HepG2 (cell line): ENCODE data around the gene LRP1B. TPM values are rescaled to one million over a fixed set of nuclear protein-coding genes. Genes with fewer than 3 reads are reported as not detected.

Experiments
- ATAC-seq: fragments of 200-7000 bp; cut with Tn5 transposase; 3 replicates; pipeline ENCODE4 v1.9.1; 2020; ENCODE audit warnings: mild to moderate bottlenecking, moderate library complexity
- BruUV-seq: library from RNA; stranded (reverse); fragments of 400-500 nt; replicated peaks from 2 replicates; lab custom pipeline; 2021; lab: Mats Ljungman, UMichigan
- CTCF ChIA-PET: fragments of 300-600 bp; formaldehyde crosslinking; extraction: SDS; loops from one replicate; lab custom pipeline; 2021; ENCODE audit warnings: low total read pairs, inconsistent platforms, low intra/inter-chr PET ratio; lab: Yijun Ruan, JAX
- POLR2A ChIA-PET: fragments of 350-600 bp; sonication (Branson Sonifier 250); formaldehyde crosslinking; loops from one replicate; lab custom pipeline; 2020; ENCODE audit warnings: antibody characterized with exemption, inconsistent platforms; lab: Yijun Ruan, JAX
- DNase-seq: peaks from one replicate; pipeline ENCODE4 v3.0.0-alpha.2; 2015; ENCODE audit warnings: low spot score
- FAIRE-seq: peaks from 3 replicates; lab custom pipeline; 2011; peaks lifted over from hg19 to GRCh38; lab: Jason Lieb, UNC
- H2AFZ ChIP-seq: one replicate; pipeline ENCODE4 v1.6.1; 2011; ENCODE audit warnings: low read length, inconsistent platforms
- H3K27ac ChIP-seq: fragments of 300-600 bp; 3 replicates; pipeline ENCODE4 v1.8.0; 2011; ENCODE audit warnings: mixed run types, mild to moderate bottlenecking, mixed read lengths, low read length, inconsistent platforms; ENCODE audit not compliant: insufficient read depth; ENCODE audit errors: extremely low read length
- H3K27me3 ChIP-seq, 2 experiments: fragments of 200-600 bp in 1 of 2; 2 replicates in 1 of 2; 3 replicates in 1 of 2; pipeline versions ENCODE4 v1.6.0 to v1.8.0; 2011; ENCODE audit warnings: low read length in 2 of 2, mild to moderate bottlenecking in 2 of 2, moderate library complexity in 2 of 2, inconsistent platforms in 1 of 2; ENCODE audit not compliant: insufficient read depth in 2 of 2, control insufficient read depth in 1 of 2
- H3K36me3 ChIP-seq, 2 experiments: fragments of 200-600 bp in 1 of 2; replicated peaks in 1 of 2; 2 replicates in 1 of 2; 3 replicates in 1 of 2; pipeline versions ENCODE4 v1.5.1 to v1.8.0; 2011; ENCODE audit warnings: low read length in 2 of 2, inconsistent platforms in 1 of 2; ENCODE audit not compliant: insufficient read depth in 2 of 2, control insufficient read depth in 1 of 2
- H3K4me1 ChIP-seq: 2 replicates; pipeline ENCODE4 v1.5.1; 2012; ENCODE audit warnings: low read length, inconsistent platforms; ENCODE audit not compliant: insufficient read depth
- H3K4me2 ChIP-seq: 2 replicates; pipeline ENCODE4 v1.6.0; 2011; ENCODE audit warnings: low read depth, low read length, inconsistent platforms
- H3K4me3 ChIP-seq, 3 experiments: fragments of 200-600 bp in 1 of 3; sonication (generic), shearing (Covaris generic) in 1 of 3; replicated peaks in 1 of 3; 2 replicates each; pipeline ENCODE4 v1.5.1; 2011 to 2016; ENCODE audit warnings: low read length in 3 of 3, inconsistent platforms in 2 of 3, low read depth in 2 of 3, mild to moderate bottlenecking in 2 of 3, control low read depth in 1 of 3, mixed read lengths in 1 of 3; ENCODE audit not compliant: insufficient read depth in 1 of 3
- H3K79me2 ChIP-seq: one replicate; pipeline ENCODE4 v1.6.1; 2011; ENCODE audit warnings: low read length, inconsistent platforms; ENCODE audit not compliant: insufficient read depth
- H3K9ac ChIP-seq: 2 replicates; pipeline ENCODE4 v1.6.0; 2011; ENCODE audit warnings: mild to moderate bottlenecking, low read depth, low read length, inconsistent platforms; ENCODE audit not compliant: insufficient read depth
- H3K9me3 ChIP-seq: 2 replicates; pipeline ENCODE4 v1.5.1; 2012; ENCODE audit warnings: mild to moderate bottlenecking, low read length
- H4K20me1 ChIP-seq: 2 replicates; pipeline ENCODE4 v1.6.0; 2011; ENCODE audit warnings: inconsistent platforms, mild to moderate bottlenecking, low read length, moderate library complexity; ENCODE audit not compliant: insufficient read depth
- RXRA ChIP-seq: sonication (generic); formaldehyde crosslinking; IDR thresholded peaks from 2 replicates; pipeline ENCODE4 v1.5.1; 2020; ENCODE audit warnings: missing genetic modification reagents
- ZNF816 ChIP-seq: sonication (generic); formaldehyde crosslinking; IDR thresholded peaks from 2 replicates; pipeline ENCODE4 v1.8.0; 2022; ENCODE audit warnings: missing genetic modification reagents, mild to moderate bottlenecking, borderline replicate concordance
- whole genome bisulfite sequencing: methylation state at CpG from one replicate; pipeline ENCODE4 v1.1.6; 2017; ENCODE audit warnings: low lambda C conversion rate; 5-methylcytosine and 5-hydroxymethylcytosine counted together
- in situ Hi-C: cut with HindIII; loops from 2 replicates; pipeline ENCODE4 v1.10.0; 2017; ENCODE audit warnings: low pct_unique_long_range_greater_than_20kb; ENCODE audit not compliant: extremely low pct_ligation_motif_present
- intact Hi-C: fragments of 100-400 bp; cut with micrococcal nuclease; formaldehyde crosslinking; loops from one replicate; pipeline ENCODE4 v1.10.0; 2022; ENCODE audit not compliant: unreplicated experiment
- polyA plus RNA-seq, 8 experiments: library from polyadenylated mRNA; depleted of rRNA in 3 of 8; stranded (reverse) in 7 of 8; unstranded in 1 of 8; fragments of >200 nt; fragmentation: Illumina TruSeq in 4 of 8; extraction: Trizol in 4 of 8; gene quantifications; 2 replicates each; pipeline versions ENCODE4 v1.2.1 to v1.2.3, GENCODE V29; 2011 to 2016; ENCODE audit warnings: low read depth in 4 of 8, missing spikeins in 1 of 8, mixed read lengths in 1 of 8; ENCODE audit not compliant: insufficient read depth in 1 of 8
- total RNA-seq, 5 experiments: library from RNA; depleted of rRNA; stranded (reverse); fragments of >200 nt; fragmentation: Illumina TruSeq; extraction: Trizol; gene quantifications; 2 replicates each; pipeline ENCODE4 v1.2.3, GENCODE V29; 2016; ENCODE audit warnings: low read depth in 1 of 5
- TF ChIP-seq, protein P1 (sequence below): sonication (generic); formaldehyde crosslinking; IDR thresholded peaks from 2 replicates; pipeline ENCODE4 v1.4.0; 2020; ENCODE audit warnings: missing genetic modification reagents
- TF ChIP-seq, protein P2 (sequence below): sonication (generic); formaldehyde crosslinking; IDR thresholded peaks from 2 replicates; pipeline ENCODE4 v1.8.1; 2023; ENCODE audit warnings: mild to moderate bottlenecking, missing genetic modification reagents
- TF ChIP-seq, protein P3 (sequence below): sonication (generic); formaldehyde crosslinking; IDR thresholded peaks from 2 replicates; pipeline ENCODE4 v1.5.1; 2020; ENCODE audit warnings: missing genetic modification reagents, mild to moderate bottlenecking, borderline replicate concordance
- TF ChIP-seq, protein P4 (sequence below): sonication (generic); formaldehyde crosslinking; IDR thresholded peaks from 2 replicates; pipeline ENCODE4 v1.4.0; 2020; ENCODE audit warnings: mild to moderate bottlenecking, missing genetic modification reagents
- TF ChIP-seq, protein P5 (sequence below): sonication (generic); formaldehyde crosslinking; IDR thresholded peaks from 2 replicates; pipeline ENCODE4 v1.9.0; 2021; ENCODE audit warnings: missing genetic modification reagents, mild to moderate bottlenecking, borderline replicate concordance
- TF ChIP-seq, protein P6 (sequence below): sonication (generic); formaldehyde crosslinking; IDR thresholded peaks from 2 replicates; pipeline ENCODE4 v1.5.0; 2020; ENCODE audit warnings: mild to moderate bottlenecking, missing genetic modification reagents

The LRP1B gene
- total and polyA plus RNA-seq, 2 of the 13 experiments (the other 11 are each of a cell fraction or from before 2014, with no cell fraction given): 0.04 TPM; not detected in 1

DNA sequence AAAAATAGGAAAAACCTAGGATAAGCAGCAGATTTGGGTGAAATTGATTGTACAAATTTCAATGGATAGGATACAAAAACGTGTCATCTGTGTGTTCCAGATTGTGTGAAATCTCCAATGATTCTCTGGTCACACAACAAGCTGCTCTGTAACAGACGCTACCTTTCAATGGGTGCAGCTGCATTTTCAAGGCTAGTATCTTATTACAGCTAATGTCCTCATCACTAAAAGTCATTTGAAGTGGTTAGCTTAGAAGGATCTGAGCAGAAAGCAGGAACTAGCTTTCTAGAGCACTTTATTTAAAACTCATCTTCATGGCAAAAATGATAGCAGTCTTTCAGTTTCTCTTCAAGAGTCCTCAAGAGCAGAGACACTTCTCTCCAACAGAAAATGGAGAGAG lies 364.6 kb downstream of the LRP1B start (continued):
- TF ChIP-seq, protein P1, sequence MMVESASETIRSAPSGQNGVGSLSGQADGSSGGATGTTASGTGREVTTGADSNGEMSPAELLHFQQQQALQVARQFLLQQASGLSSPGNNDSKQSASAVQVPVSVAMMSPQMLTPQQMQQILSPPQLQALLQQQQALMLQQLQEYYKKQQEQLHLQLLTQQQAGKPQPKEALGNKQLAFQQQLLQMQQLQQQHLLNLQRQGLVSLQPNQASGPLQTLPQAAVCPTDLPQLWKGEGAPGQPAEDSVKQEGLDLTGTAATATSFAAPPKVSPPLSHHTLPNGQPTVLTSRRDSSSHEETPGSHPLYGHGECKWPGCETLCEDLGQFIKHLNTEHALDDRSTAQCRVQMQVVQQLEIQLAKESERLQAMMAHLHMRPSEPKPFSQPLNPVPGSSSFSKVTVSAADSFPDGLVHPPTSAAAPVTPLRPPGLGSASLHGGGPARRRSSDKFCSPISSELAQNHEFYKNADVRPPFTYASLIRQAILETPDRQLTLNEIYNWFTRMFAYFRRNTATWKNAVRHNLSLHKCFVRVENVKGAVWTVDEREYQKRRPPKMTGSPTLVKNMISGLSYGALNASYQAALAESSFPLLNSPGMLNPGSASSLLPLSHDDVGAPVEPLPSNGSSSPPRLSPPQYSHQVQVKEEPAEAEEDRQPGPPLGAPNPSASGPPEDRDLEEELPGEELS (CRISPR knock-in tag): no peak
- TF ChIP-seq ZNF816 (CRISPR knock-in tag): no peak

DNA sequence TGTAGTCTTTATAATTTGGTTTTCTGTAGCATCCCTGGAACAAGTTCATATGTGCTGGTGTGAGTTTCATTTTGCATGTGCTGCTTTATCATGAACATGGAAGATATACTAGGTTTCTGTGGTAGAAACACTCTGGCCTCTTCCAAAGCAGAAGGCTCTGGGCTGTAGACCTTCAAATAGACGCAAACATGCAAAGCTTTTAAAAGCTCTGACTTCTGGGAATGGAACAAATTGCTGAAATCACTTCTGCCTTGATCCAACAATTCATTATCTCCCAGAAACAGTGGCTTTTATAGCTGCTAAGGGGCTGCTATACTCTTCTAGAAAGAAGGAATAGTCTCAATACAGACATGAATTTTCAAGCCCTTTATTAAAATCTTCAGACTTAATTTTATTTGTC lies 382.2 kb downstream of the LRP1B start:
- intact Hi-C loops (no loop called here), in situ Hi-C loops (no loop called here)
- H3K9ac ChIP-seq: no peak overlapping the region
- WGBS: 0% methylated on average over 1 of the region's 1 CpG
- ChIA-PET CTCF (no interaction called here), POLR2A (no interaction called here)
- ATAC-seq (no peak), FAIRE-seq (no peak), DNase-seq (no peak)
- no peaks in the 10 kb centered on the region for H3K27me3 ChIP-seq
- no peaks in the 10 kb centered on the region for H3K9me3 ChIP-seq
- TF ChIP-seq, protein P2, sequence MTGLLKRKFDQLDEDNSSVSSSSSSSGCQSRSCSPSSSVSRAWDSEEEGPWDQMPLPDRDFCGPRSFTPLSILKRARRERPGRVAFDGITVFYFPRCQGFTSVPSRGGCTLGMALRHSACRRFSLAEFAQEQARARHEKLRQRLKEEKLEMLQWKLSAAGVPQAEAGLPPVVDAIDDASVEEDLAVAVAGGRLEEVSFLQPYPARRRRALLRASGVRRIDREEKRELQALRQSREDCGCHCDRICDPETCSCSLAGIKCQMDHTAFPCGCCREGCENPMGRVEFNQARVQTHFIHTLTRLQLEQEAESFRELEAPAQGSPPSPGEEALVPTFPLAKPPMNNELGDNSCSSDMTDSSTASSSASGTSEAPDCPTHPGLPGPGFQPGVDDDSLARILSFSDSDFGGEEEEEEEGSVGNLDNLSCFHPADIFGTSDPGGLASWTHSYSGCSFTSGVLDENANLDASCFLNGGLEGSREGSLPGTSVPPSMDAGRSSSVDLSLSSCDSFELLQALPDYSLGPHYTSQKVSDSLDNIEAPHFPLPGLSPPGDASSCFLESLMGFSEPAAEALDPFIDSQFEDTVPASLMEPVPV: no peak
- TF ChIP-seq, protein P3, sequence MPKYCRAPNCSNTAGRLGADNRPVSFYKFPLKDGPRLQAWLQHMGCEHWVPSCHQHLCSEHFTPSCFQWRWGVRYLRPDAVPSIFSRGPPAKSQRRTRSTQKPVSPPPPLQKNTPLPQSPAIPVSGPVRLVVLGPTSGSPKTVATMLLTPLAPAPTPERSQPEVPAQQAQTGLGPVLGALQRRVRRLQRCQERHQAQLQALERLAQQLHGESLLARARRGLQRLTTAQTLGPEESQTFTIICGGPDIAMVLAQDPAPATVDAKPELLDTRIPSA (CRISPR knock-in tag): no peak
- TF ChIP-seq, protein P4, sequence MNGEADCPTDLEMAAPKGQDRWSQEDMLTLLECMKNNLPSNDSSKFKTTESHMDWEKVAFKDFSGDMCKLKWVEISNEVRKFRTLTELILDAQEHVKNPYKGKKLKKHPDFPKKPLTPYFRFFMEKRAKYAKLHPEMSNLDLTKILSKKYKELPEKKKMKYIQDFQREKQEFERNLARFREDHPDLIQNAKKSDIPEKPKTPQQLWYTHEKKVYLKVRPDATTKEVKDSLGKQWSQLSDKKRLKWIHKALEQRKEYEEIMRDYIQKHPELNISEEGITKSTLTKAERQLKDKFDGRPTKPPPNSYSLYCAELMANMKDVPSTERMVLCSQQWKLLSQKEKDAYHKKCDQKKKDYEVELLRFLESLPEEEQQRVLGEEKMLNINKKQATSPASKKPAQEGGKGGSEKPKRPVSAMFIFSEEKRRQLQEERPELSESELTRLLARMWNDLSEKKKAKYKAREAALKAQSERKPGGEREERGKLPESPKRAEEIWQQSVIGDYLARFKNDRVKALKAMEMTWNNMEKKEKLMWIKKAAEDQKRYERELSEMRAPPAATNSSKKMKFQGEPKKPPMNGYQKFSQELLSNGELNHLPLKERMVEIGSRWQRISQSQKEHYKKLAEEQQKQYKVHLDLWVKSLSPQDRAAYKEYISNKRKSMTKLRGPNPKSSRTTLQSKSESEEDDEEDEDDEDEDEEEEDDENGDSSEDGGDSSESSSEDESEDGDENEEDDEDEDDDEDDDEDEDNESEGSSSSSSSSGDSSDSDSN (CRISPR knock-in tag): no peak
- TF ChIP-seq, protein P5, sequence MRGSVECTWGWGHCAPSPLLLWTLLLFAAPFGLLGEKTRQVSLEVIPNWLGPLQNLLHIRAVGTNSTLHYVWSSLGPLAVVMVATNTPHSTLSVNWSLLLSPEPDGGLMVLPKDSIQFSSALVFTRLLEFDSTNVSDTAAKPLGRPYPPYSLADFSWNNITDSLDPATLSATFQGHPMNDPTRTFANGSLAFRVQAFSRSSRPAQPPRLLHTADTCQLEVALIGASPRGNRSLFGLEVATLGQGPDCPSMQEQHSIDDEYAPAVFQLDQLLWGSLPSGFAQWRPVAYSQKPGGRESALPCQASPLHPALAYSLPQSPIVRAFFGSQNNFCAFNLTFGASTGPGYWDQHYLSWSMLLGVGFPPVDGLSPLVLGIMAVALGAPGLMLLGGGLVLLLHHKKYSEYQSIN (CRISPR knock-in tag): no peak
- TF ChIP-seq, protein P6, sequence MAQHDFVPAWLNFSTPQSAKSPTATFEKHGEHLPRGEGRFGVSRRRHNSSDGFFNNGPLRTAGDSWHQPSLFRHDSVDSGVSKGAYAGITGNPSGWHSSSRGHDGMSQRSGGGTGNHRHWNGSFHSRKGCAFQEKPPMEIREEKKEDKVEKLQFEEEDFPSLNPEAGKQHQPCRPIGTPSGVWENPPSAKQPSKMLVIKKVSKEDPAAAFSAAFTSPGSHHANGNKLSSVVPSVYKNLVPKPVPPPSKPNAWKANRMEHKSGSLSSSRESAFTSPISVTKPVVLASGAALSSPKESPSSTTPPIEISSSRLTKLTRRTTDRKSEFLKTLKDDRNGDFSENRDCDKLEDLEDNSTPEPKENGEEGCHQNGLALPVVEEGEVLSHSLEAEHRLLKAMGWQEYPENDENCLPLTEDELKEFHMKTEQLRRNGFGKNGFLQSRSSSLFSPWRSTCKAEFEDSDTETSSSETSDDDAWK: no peak
- TF ChIP-seq RXRA: no peak
- H4K20me1 ChIP-seq: no peaks in the 10 kb centered on the region
- H3K4me1 ChIP-seq: no peaks in the 10 kb centered on the region
- H3K4me3 ChIP-seq: no peak overlapping the region
- no peak overlapping the region for H3K4me2 ChIP-seq
- H3K27ac ChIP-seq: no peak overlapping the region
- no peak overlapping the region for H2AFZ ChIP-seq
- no peaks in the 10 kb centered on the region for H3K36me3 ChIP-seq
- no peaks in the 10 kb centered on the region for H3K79me2 ChIP-seq
- no TSS peak for BruUV-seq
